OCI-LY1 (cell line): ENCODE data around the gene TSKS.
A peak's percentile ranks its signal among the peaks of the same experiment; 100 is the strongest.

Source experiments
- H2AFZ ChIP-seq: fragments of 200-600 bp; sonication (generic), shearing (Covaris generic); 2 replicates; pipeline ENCODE4 v1.6.0; 2014; ENCODE audit warnings: antibody characterized with exemption, mild to moderate bottlenecking, low read length
- H3F3A ChIP-seq: fragments of 200-600 bp; sonication (generic), shearing (Covaris generic); 2 replicates; pipeline ENCODE4 v1.6.0; 2014; ENCODE audit warnings: mild to moderate bottlenecking, antibody characterized with exemption, low read length, moderate library complexity; ENCODE audit not compliant: insufficient read depth
- H3K27ac ChIP-seq: fragments of 200-600 bp; sonication (generic); 2 replicates; pipeline ENCODE4 v1.5.1; 2014; ENCODE audit warnings: low read length, mixed run types, mild to moderate bottlenecking, low read depth; ENCODE audit not compliant: poor library complexity, severe bottlenecking
- H3K27me3 ChIP-seq: fragments of 200-600 bp; sonication (generic); 2 replicates; pipeline ENCODE4 v1.6.0; 2014; ENCODE audit warnings: antibody characterized with exemption, mild to moderate bottlenecking, low read length, moderate library complexity; ENCODE audit not compliant: insufficient read depth
- H3K36me3 ChIP-seq: fragments of 200-600 bp; sonication (generic); 2 replicates; pipeline ENCODE4 v1.6.1; 2014; ENCODE audit warnings: mild to moderate bottlenecking, antibody characterized with exemption, low read length, moderate library complexity, mixed read lengths; ENCODE audit not compliant: insufficient read depth
- H3K4me1 ChIP-seq: fragments of 200-600 bp; sonication (generic); 2 replicates; pipeline ENCODE4 v1.5.1; 2014; ENCODE audit warnings: mild to moderate bottlenecking, low read length, moderate library complexity; ENCODE audit not compliant: insufficient read depth, severe bottlenecking
- H3K4me2 ChIP-seq: fragments of 200-600 bp; sonication (generic), shearing (Covaris generic); 2 replicates; pipeline ENCODE4 v1.6.1; 2014; ENCODE audit warnings: low read length
- H3K4me3 ChIP-seq: fragments of 200-600 bp; sonication (generic); 2 replicates; pipeline ENCODE4 v1.5.1; 2014; ENCODE audit warnings: low read length, low read depth, mild to moderate bottlenecking, mixed read lengths; ENCODE audit not compliant: poor library complexity, severe bottlenecking
- H3K79me2 ChIP-seq: fragments of 200-600 bp; shearing (Covaris generic); 2 replicates; pipeline ENCODE4 v1.6.1; 2016; ENCODE audit warnings: mixed run types, low read length, mixed read lengths; ENCODE audit not compliant: insufficient read depth
- H3K9ac ChIP-seq: fragments of 200-600 bp; sonication (generic), shearing (Covaris generic); 2 replicates; pipeline ENCODE4 v1.6.1; 2014; ENCODE audit warnings: mild to moderate bottlenecking, low read length, mixed read lengths
- H3K9me2 ChIP-seq: fragments of 200-600 bp; sonication (generic), shearing (Covaris generic); 2 replicates; pipeline ENCODE4 v1.6.1; 2014; ENCODE audit warnings: low read depth, mild to moderate bottlenecking, low read length, mixed read lengths
- H3K9me3 ChIP-seq: fragments of 200-600 bp; shearing (Covaris generic); 2 replicates; pipeline ENCODE4 v1.6.1; 2014; ENCODE audit warnings: low read length, mixed read lengths
- H4K20me1 ChIP-seq: fragments of 200-600 bp; sonication (generic), shearing (Covaris generic); 2 replicates; pipeline ENCODE4 v1.6.0; 2016; ENCODE audit warnings: mild to moderate bottlenecking, low read length; ENCODE audit not compliant: insufficient read depth
- CTCF ChIP-seq: fragments of 200-600 bp; sonication (generic), shearing (Covaris generic); IDR thresholded peaks from 2 replicates; pipeline ENCODE4 v1.5.1; 2017; ENCODE audit warnings: mild to moderate bottlenecking, antibody characterized with exemption, low read length, moderate library complexity, mixed read lengths
- EZH2 ChIP-seq: fragments of 200-600 bp; sonication (generic), shearing (Covaris generic); IDR thresholded peaks from 2 replicates; pipeline ENCODE4 v1.8.0; 2017; ENCODE audit warnings: borderline replicate concordance, mixed run types, mild to moderate bottlenecking, antibody characterized with exemption, low read length, moderate library complexity, mixed read lengths

The TSKS gene

GRCh38 chr19:49780861-49781260 is 17.8 kb upstream of the TSKS start:
- Histone ChIP-seq H3K27me3 (no peaks in the 10 kb centered on the region), H3K4me2 (no peak overlapping the region), H3K9ac (no peak overlapping the region), H3K4me1 (peaks cover 9% of the 10 kb centered on the region), H4K20me1 (no peaks in the 10 kb centered on the region), H3K9me3 (no peaks in the 10 kb centered on the region), H2AFZ (no peak overlapping the region), H3K4me3 (no peak overlapping the region), H3K36me3 (peaks cover 44% of the 10 kb centered on the region), H3K9me2 (no peaks in the 10 kb centered on the region), H3K27ac (no peak overlapping the region), H3F3A (no peaks in the 10 kb centered on the region), H3K79me2 (no peaks in the 10 kb centered on the region)
- TF ChIP-seq CTCF (no peak), EZH2 (no peak)

DNA sequence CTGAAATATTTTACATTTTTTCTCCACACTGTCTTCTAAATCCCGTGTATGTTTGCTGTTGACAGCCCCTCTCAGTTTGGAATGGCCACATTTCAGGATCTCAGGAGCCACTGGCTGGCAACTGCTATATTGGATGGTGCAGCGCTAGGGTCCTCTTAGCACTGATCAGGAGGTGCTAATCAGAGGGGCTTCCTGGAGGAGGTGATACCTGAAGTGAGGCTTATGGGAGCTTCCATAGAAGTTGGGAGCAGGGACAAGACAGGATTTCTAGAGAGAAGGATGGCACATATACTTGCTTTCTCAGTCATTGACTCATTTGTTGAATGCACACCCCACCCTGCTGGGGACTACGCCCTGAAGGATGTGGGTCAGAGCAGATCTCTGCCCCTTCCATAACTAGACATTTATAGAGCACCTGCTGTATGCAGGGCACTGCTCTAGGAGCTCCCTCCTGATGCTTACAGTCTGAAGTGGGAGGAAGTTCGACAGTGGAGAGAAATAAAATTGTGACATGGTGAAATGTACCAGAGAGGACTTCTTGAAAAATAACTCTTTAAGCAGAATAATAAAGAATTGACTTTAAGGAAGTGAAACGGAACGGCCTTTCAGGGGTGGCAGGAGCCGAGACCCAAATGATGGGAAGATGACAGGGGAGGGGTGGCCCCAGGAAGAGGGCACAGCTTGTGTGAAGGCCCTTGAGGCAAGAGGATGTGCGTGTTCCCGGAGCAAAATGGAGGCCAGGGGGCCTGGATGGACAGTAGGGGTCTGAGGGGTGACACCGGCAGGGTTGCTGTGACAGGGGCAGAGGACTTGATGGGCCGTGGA is 16.8 kb upstream of the TSKS start:
- H3K9me3 ChIP-seq = no peaks in the 10 kb centered on the region
- TF ChIP-seq CTCF = no peak
- no peak for TF ChIP-seq EZH2
- H3K4me3 ChIP-seq = no peak overlapping the region
- H3K9ac ChIP-seq = no peak overlapping the region
- peaks cover 41% of the 10 kb centered on the region for H3K36me3 ChIP-seq
- no peaks in the 10 kb centered on the region for H3K79me2 ChIP-seq
- H3K4me1 ChIP-seq = peaks cover 9% of the 10 kb centered on the region
- no peaks in the 10 kb centered on the region for H3K27me3 ChIP-seq
- H3K4me2 ChIP-seq = no peak overlapping the region
- no peaks in the 10 kb centered on the region for H3F3A ChIP-seq
- H3K27ac ChIP-seq = peak overlapping the region; percentile 25
- H3K9me2 ChIP-seq = no peaks in the 10 kb centered on the region
- no peaks in the 10 kb centered on the region for H4K20me1 ChIP-seq
- H2AFZ ChIP-seq = no peak overlapping the region

DNA sequence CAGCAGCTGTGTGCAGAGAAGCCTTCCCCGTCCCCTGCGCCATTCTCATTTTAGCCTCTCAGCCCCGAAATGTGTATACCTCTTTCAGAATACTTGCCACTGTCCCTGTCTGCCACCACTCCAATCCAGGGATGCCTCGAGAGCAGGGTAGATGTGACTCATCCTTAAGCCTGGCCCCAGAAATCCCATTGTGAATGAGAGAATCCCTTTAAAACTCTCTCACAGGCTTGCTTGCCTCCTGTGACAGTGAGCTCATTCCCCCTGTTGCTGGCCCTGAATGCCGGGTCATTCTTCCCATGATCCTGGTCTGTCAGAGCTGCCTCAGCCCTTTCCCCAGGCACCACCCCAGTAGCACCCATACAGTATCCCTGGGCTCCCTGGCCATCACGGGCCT is 13.3 kb upstream of the TSKS start:
- Histone ChIP-seq H3K4me2 (no peak overlapping the region), H3K4me1 (peaks cover 14% of the 10 kb centered on the region), H3K9ac (no peak overlapping the region), H3F3A (no peaks in the 10 kb centered on the region), H3K36me3 (peaks cover 12% of the 10 kb centered on the region), H3K4me3 (no peak overlapping the region), H4K20me1 (no peaks in the 10 kb centered on the region), H3K9me3 (no peaks in the 10 kb centered on the region), H2AFZ (no peak overlapping the region), H3K9me2 (no peaks in the 10 kb centered on the region), H3K27ac (no peak overlapping the region), H3K79me2 (no peaks in the 10 kb centered on the region), H3K27me3 (no peaks in the 10 kb centered on the region)
- TF ChIP-seq CTCF (no peak), EZH2 (no peak)
